Measurements from ENCODE around the gene CEP97. TPM values are rescaled to one million over a fixed set of nuclear protein-coding genes. Genes with fewer than 3 reads are reported as not detected.
A peak's percentile ranks its signal among the peaks of the same experiment; 100 is the strongest.

The CEP97 gene
- total RNA-seq, 1 donor = 21.4 TPM

DNA sequence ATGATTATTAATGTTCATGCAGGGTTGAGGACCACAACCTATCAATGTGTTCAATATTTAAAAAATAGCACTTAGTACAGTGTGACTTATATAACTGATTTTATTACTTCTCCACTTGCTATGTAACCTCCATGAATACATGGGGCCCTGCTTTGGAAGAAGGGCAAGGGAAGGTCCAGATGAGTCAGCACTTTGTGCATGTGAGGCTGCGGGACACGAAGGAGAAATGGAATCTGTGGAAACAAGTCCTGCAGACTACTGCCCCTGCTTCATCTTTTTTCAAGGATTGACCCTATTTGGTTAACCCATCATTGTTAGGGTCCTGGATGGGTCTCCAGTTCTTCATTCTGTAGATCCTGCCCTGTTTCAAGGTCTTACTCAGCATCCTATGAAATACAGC lies 56.2 kb downstream of the CEP97 start:
- peak overlapping the region; percentile 98 for H3K4me3 ChIP-seq (ENCODE audit: low read depth, low read length)
- peak; percentile 86 for DNase-seq (ENCODE audit: low read depth)
- TF ChIP-seq, protein P1, sequence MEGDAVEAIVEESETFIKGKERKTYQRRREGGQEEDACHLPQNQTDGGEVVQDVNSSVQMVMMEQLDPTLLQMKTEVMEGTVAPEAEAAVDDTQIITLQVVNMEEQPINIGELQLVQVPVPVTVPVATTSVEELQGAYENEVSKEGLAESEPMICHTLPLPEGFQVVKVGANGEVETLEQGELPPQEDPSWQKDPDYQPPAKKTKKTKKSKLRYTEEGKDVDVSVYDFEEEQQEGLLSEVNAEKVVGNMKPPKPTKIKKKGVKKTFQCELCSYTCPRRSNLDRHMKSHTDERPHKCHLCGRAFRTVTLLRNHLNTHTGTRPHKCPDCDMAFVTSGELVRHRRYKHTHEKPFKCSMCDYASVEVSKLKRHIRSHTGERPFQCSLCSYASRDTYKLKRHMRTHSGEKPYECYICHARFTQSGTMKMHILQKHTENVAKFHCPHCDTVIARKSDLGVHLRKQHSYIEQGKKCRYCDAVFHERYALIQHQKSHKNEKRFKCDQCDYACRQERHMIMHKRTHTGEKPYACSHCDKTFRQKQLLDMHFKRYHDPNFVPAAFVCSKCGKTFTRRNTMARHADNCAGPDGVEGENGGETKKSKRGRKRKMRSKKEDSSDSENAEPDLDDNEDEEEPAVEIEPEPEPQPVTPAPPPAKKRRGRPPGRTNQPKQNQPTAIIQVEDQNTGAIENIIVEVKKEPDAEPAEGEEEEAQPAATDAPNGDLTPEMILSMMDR (IDR thresholded peaks at IDR 0.05; ENCODE audit: insufficient read depth, low read length) = no peak

DNA sequence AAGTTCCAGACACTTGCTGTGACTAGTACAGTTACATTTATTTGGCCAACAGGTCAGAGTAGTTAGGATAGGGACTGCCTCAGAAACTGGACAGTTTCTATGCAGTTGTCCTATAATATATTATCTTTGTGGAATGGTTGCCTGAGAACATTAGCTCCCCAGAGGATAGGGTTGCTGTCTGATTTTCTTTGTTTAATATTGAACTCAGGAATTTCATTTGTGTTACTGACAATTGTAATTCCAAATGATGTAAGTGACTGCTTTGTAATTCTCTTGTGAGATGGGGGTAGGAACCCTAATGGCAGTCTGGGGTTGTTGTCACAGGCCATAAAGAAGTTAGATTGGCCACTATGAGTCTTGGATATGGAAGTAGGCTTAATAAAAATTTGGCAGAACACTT lies 56.8 kb downstream of the CEP97 start:
- peak overlapping the region; percentile 98 for H3K4me3 ChIP-seq (ENCODE audit: low read depth, low read length)
- peak; percentile 33 for DNase-seq (ENCODE audit: low read depth)
- TF ChIP-seq, protein P1 (IDR thresholded peaks at IDR 0.05; ENCODE audit: insufficient read depth, low read length) = no peak

DNA sequence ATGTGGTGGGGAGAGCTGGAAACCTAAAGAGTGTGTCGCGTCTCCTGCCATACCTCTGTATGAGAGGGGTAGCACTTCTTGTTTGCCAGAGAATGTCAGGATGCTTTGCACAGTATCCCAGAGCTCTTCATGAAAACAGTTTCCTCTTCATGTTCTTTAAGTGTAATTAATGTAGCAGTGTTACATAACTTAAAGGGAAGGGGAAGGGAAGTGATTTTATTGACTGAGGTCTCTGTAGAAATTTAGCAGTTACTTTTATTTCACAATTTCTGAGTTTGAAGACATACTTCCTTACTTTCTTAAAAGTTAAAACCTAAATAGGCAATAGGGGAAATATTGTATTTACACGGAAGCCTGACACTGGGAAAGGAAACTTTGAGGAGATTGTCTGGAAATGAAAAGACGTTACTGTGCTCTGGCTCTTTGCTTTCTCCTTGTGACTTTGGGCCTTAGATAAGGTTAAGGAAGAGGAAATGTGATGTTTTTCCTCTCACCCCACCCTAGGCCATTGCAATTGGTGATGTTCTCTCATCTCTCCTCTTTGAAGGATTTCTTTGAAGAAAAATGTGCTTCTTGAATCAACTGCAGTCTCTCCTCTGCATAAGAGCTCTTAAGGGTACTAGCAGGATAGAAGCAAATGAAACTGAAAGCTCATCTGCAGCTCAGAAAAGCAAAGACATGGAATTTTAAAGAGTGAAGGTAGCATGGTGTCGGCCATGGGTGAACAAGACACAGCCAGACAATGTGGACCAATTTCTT lies 60.6 kb downstream of the CEP97 start:
- TF ChIP-seq, protein P1 (IDR thresholded peaks at IDR 0.05; ENCODE audit: insufficient read depth, low read length) = no peak
- no peak for DNase-seq (ENCODE audit: low read depth)
- no peak overlapping the region for H3K4me3 ChIP-seq (ENCODE audit: low read depth, low read length)

DNA sequence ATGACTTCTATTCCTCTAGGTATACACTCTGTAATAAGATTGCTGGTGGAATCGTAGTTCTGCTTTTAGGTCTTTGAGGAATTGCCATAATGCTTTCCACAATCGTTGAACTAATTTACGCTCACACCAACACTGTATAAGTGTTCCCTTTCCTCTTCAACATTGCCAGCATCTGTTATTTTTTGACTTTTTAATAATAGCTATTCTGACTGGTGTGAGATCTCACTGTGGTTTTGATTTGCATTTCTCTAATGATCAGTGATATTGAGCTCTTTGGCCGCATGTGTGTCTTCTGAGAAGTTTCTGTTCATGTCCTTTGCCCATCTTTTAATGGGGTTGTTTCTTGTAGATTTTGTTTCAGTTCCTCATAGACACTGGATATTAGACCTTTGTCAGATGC lies 67.4 kb downstream of the CEP97 start:
- TF ChIP-seq, protein P1 (IDR thresholded peaks at IDR 0.05; ENCODE audit: insufficient read depth, low read length) = no peak
- H3K4me3 ChIP-seq (ENCODE audit: low read depth, low read length) = no peak overlapping the region
- DNase-seq (ENCODE audit: low read depth) = no peak

DNA sequence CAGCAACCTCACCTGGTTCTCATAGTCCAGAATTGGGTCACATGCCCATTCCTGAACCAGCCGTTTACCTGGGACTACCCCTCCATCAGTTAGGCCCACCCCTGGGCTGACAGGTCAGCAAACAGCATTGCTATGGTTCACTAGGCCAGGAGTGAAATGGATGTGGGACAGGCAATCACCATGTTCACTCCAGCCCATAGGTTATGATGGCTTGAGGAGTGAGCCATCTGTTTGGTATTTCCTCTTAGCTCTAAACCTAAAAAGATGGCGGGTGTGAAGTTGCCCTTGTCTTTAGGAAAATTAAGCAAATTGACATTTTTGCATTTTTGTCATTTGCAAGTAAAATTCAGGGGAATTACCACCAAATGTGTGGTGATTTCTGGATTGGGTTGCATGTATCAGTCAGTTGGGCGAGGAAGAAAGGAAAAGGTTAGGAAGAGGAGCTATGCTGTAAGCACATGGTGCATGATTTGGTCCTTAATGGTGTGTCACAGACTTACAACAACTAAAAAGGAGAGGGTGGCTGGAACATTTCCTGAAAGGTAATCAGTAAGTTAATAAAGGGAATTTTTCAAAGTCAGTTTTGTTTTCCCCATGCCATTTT lies 71.8 kb downstream of the CEP97 start:
- no peak overlapping the region for H3K4me3 ChIP-seq (ENCODE audit: low read depth, low read length)
- DNase-seq (ENCODE audit: low read depth) = no peak
- TF ChIP-seq, protein P1 (IDR thresholded peaks at IDR 0.05; ENCODE audit: insufficient read depth, low read length) = no peak

DNA sequence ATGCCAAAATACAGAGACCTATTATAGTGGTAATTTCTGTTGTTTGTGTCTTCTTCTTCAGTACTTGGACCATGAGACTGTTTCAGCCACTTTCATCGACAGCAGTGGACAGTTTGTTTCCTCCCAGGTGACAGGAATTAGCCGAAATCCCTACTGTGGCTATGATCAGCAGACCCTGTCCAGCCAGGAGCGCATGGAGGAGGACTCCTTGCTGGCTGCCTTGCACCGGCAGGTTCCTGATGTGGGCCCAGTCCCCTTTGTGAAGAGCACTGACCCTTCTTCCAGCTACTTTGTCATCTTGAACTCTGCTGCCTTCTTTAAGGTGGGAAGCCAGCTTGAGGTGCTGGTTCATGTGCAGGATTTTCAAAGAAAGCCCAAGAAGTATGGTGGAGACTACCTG lies 76.8 kb downstream of the CEP97 start:
- TF ChIP-seq, protein P1 (IDR thresholded peaks at IDR 0.05; ENCODE audit: insufficient read depth, low read length) = no peak
- H3K4me3 ChIP-seq (ENCODE audit: low read depth, low read length) = no peak overlapping the region
- DNase-seq (ENCODE audit: low read depth) = no peak
